ENCODE measurements around the gene PTPN14.
"Not testable (repeated sequence)": the region's sequence is repeated elsewhere in the genome, so short reads cannot be mapped to it uniquely, and the experiment has no call there.

The PTPN14 gene

DNA sequence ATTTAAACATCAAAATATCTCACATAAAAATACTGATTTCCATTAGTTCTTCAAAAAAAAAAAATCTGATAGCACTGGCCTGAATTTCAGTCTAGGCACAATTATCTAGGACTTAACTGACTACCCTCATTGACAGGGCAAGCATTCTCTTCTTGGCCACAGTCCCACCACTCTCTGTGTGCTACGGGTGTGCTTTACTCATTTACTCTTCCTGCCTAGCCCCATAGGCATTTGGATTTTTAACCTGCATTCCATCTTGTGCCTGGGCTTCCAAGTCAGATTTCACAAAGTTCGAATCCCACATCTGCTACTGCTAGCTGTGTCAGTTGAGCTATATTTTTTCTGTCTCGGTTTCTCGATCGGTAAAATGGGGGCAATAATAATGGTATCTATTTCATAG, 38.0 kb downstream of the PTPN14 start:
- H3K4me3 ChIP-seq (ENCODE audit: low read depth, low read length) = no peak overlapping the region
- TF ChIP-seq, protein P1, sequence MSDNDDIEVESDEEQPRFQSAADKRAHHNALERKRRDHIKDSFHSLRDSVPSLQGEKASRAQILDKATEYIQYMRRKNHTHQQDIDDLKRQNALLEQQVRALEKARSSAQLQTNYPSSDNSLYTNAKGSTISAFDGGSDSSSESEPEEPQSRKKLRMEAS (IDR thresholded peaks at IDR 0.05; ENCODE audit: low read depth, low read length) = no peak
- DNase-seq (ENCODE audit: low read depth) = no peak

DNA sequence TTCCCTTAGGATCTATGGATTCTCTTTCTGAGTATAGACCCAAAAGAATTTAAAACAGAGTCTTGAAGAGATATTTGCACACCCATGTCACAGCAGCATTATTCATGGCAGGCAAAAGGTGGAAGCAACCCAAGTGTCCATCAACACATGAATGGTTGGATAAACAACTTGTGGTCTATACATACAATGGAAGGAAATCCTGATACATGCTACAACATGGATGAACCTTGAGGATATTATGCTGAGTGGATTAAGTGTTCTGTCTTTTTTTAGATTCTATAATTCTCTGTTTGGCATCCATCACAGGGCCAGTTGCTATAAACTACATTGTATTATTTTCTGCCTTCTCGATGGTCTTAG, 39.8 kb downstream of the PTPN14 start:
- no peak overlapping the region for H3K4me3 ChIP-seq (ENCODE audit: low read depth, low read length)
- TF ChIP-seq MYC (IDR thresholded peaks at IDR 0.05; ENCODE audit: low read depth, low read length) (no peak), POLR2A (IDR thresholded peaks at IDR 0.05; ENCODE audit: extremely low read depth, insufficient read length) (no peak)
- TF ChIP-seq, protein P2, sequence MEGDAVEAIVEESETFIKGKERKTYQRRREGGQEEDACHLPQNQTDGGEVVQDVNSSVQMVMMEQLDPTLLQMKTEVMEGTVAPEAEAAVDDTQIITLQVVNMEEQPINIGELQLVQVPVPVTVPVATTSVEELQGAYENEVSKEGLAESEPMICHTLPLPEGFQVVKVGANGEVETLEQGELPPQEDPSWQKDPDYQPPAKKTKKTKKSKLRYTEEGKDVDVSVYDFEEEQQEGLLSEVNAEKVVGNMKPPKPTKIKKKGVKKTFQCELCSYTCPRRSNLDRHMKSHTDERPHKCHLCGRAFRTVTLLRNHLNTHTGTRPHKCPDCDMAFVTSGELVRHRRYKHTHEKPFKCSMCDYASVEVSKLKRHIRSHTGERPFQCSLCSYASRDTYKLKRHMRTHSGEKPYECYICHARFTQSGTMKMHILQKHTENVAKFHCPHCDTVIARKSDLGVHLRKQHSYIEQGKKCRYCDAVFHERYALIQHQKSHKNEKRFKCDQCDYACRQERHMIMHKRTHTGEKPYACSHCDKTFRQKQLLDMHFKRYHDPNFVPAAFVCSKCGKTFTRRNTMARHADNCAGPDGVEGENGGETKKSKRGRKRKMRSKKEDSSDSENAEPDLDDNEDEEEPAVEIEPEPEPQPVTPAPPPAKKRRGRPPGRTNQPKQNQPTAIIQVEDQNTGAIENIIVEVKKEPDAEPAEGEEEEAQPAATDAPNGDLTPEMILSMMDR (IDR thresholded peaks at IDR 0.05; ENCODE audit: low read depth, low read length) = no peak
- TF ChIP-seq, protein P1 (IDR thresholded peaks at IDR 0.05; ENCODE audit: low read depth, low read length) = no peak
- DNase-seq (ENCODE audit: low read depth) = no peak

DNA sequence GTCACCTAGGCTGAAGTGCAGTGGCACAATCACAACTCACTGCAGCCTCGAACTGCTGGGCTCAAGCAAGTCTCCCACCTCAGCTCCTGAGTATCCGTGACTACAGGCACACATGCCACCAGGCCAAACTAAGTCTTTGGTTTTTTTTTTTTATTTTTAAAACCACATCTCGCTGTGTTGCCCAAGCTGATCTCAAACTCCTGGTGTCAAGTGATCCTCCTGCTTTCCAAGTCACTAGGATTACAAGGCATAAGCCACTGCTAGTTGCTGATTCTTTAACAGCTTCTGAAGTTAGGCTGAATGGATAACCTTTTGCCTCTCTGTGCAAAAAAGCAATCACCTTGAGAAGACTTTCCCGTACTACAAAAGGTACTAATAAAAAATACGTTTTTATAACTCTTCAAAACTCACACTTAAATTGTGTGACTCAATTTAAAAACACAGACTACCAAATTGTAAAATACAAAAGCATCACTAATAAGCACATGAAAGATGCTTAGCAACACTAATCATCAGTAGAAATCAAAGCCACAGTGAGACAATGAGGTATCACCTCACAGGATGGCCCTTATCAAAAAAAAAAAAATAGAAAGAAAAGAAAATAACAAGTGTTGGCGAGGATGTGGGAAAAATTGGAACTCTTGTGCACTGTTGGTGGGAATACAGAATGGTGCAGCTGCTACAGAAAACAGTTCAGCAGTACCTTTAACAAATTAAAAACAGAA, 40.3 kb downstream of the PTPN14 start:
- no peak for TF ChIP-seq MYC (IDR thresholded peaks at IDR 0.05; ENCODE audit: low read depth, low read length)
- TF ChIP-seq, protein P1 (IDR thresholded peaks at IDR 0.05; ENCODE audit: low read depth, low read length) = no peak
- TF ChIP-seq, protein P2 (IDR thresholded peaks at IDR 0.05; ENCODE audit: low read depth, low read length) = no peak
- TF ChIP-seq POLR2A (IDR thresholded peaks at IDR 0.05; ENCODE audit: extremely low read depth, insufficient read length) = no peak
- DNase-seq (ENCODE audit: low read depth) = no peak
- no peak overlapping the region for H3K4me3 ChIP-seq (ENCODE audit: low read depth, low read length)

DNA sequence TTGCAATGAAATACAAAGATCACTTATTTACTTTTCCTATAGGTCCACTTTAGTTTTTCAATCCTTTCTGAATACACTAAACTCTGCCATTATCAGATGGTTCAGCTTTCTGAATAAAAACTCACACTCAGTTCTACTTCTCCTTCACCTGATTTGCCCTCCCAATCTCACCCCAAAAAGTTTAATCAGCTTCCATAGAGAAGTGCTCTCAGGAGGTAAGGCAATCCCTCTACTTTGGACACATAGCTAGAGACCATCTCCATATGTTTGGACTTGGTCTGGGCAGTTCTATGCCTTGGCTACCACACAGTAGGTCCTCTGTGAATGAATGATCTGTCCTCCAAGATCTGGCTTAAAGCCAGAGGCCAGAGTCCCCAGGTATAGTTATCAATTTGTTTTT, 40.9 kb downstream of the PTPN14 start:
- DNase-seq (ENCODE audit: low read depth) = no peak
- no peak overlapping the region for H3K4me3 ChIP-seq (ENCODE audit: low read depth, low read length)
- TF ChIP-seq, protein P1 (IDR thresholded peaks at IDR 0.05; ENCODE audit: low read depth, low read length) = no peak
- TF ChIP-seq POLR2A (IDR thresholded peaks at IDR 0.05; ENCODE audit: extremely low read depth, insufficient read length) = no peak
- TF ChIP-seq, protein P2 (IDR thresholded peaks at IDR 0.05; ENCODE audit: low read depth, low read length) = no peak
- no peak for TF ChIP-seq MYC (IDR thresholded peaks at IDR 0.05; ENCODE audit: low read depth, low read length)

DNA sequence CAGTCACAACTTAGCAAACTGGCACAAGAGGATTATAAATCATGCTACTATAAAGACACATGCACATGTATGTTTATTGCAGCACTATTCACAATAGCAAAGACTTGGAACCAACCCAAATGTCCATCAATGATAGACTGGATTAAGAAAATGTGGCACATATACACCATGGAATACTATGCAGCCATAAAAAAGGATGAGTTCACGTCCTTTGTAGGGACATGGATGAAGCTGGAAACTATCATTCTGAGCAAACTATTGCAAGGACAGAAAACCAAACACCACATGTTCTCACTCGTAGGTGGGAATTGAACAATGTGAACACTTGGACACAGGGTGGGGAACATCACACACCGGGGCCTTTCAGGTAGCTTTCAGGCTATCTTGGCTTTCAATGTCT, 41.8 kb downstream of the PTPN14 start:
- not testable (repeated sequence) for DNase-seq (ENCODE audit: low read depth); H3K4me3 ChIP-seq (ENCODE audit: low read depth, low read length)

DNA sequence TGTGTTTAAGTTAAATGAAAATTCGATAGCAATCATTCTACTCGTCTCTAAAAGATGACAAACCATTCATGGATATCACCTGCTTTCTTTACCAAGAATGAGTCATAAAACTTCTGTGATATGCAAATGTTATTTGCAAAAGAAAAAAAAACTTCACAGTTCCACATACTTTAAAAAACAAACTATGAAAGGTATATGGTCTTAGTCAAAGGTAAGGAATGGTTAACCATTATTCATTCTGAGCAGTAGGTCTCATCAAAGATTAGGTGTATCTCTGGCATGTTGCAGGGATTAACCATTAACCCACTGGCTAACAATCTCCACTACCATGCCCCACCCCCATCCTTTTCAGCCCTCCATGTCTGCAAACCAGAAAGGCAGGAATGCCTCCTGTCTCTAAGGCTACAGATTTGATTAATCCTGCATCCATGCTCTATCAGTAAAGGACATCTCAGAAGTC, 44.4 kb downstream of the PTPN14 start:
- DNase-seq (ENCODE audit: low read depth) = no peak
- H3K4me3 ChIP-seq (ENCODE audit: low read depth, low read length) = no peak overlapping the region
- TF ChIP-seq, protein P1 (IDR thresholded peaks at IDR 0.05; ENCODE audit: low read depth, low read length) = no peak
- TF ChIP-seq, protein P2 (IDR thresholded peaks at IDR 0.05; ENCODE audit: low read depth, low read length) = no peak
- TF ChIP-seq MYC (IDR thresholded peaks at IDR 0.05; ENCODE audit: low read depth, low read length) = no peak
- TF ChIP-seq POLR2A (IDR thresholded peaks at IDR 0.05; ENCODE audit: extremely low read depth, insufficient read length) = no peak

DNA sequence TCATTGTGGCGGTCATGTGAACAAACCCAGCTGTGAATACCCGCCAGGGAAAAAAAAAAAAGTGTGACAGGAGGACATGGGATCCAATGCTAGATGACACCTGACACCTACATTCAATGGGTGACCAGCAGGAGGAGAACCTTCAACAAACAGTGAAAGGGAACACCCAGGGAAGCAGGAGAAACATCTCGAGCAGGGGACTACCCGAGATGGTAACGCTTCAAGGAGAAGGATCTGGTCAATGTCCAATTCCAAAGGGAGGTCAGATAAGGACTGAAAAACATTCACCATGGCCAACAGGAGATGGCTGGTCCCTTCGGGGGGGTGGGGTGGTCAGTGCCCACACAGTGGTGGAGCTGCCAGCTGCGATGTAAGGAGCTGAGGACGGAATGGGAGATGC, 46.3 kb downstream of the PTPN14 start:
- no peak for DNase-seq (ENCODE audit: low read depth)
- no peak for TF ChIP-seq MYC (IDR thresholded peaks at IDR 0.05; ENCODE audit: low read depth, low read length)
- TF ChIP-seq, protein P2 (IDR thresholded peaks at IDR 0.05; ENCODE audit: low read depth, low read length) = no peak
- no peak for TF ChIP-seq POLR2A (IDR thresholded peaks at IDR 0.05; ENCODE audit: extremely low read depth, insufficient read length)
- TF ChIP-seq, protein P1 (IDR thresholded peaks at IDR 0.05; ENCODE audit: low read depth, low read length) = no peak
- H3K4me3 ChIP-seq (ENCODE audit: low read depth, low read length) = no peak overlapping the region

Data from NB4 (cell line).